PFSK-1 (cell line): Measurements from ENCODE around the gene TGFBRAP1.

Experiments
- FOXP2 ChIP-seq: optimal IDR thresholded peaks from 2 replicates; pipeline ENCODE3; 2011; ENCODE audit warnings: borderline replicate concordance, control low read depth, inconsistent platforms; ENCODE audit not compliant: insufficient read depth; ENCODE audit errors: extremely low read length, extremely low read depth
- SIN3A ChIP-seq: IDR thresholded peaks from 2 replicates; pipeline ENCODE4 v1.6.1; 2012; ENCODE audit warnings: mild to moderate bottlenecking, low read length, moderate library complexity, borderline replicate concordance; ENCODE audit not compliant: insufficient read depth
- TF ChIP-seq, protein P1 (sequence below), 2 experiments: IDR thresholded peaks; 2 replicates each; pipeline versions ENCODE4 v1.6.1 to v1.8.0; 2011 to 2012; ENCODE audit warnings: low read depth in 2 of 2, low read length in 2 of 2, control low read depth in 1 of 2, inconsistent platforms in 1 of 2, mild to moderate bottlenecking in 1 of 2, moderate library complexity in 1 of 2; ENCODE audit not compliant: insufficient read depth in 1 of 2

DNA sequence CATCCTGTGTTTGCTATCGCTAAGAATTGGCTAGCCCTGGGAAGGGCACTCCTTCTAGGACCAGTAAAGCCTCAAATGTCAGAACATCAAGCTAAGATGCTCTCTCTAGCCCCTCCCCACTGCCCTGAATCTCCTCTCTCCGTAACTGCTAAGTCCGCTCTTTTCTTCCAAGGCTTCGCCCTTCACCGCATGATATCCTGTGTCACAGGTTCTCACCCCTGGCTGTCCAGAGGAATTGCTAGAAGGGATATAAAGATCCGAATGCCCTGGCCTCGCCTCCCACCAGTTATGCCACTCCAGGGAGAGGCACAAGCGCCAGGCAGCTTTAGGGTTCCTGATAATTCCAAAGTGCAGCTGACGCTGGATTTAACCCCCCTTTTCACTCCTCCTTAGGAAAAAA lies 105.1 kb downstream of the TGFBRAP1 start:
- TF ChIP-seq FOXP2 (no peak), SIN3A (no peak)
- TF ChIP-seq, protein P1, sequence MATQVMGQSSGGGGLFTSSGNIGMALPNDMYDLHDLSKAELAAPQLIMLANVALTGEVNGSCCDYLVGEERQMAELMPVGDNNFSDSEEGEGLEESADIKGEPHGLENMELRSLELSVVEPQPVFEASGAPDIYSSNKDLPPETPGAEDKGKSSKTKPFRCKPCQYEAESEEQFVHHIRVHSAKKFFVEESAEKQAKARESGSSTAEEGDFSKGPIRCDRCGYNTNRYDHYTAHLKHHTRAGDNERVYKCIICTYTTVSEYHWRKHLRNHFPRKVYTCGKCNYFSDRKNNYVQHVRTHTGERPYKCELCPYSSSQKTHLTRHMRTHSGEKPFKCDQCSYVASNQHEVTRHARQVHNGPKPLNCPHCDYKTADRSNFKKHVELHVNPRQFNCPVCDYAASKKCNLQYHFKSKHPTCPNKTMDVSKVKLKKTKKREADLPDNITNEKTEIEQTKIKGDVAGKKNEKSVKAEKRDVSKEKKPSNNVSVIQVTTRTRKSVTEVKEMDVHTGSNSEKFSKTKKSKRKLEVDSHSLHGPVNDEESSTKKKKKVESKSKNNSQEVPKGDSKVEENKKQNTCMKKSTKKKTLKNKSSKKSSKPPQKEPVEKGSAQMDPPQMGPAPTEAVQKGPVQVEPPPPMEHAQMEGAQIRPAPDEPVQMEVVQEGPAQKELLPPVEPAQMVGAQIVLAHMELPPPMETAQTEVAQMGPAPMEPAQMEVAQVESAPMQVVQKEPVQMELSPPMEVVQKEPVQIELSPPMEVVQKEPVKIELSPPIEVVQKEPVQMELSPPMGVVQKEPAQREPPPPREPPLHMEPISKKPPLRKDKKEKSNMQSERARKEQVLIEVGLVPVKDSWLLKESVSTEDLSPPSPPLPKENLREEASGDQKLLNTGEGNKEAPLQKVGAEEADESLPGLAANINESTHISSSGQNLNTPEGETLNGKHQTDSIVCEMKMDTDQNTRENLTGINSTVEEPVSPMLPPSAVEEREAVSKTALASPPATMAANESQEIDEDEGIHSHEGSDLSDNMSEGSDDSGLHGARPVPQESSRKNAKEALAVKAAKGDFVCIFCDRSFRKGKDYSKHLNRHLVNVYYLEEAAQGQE (IDR thresholded peaks at IDR 0.05; ENCODE audit: insufficient read depth in 1 of 2, low read depth in 2 of 2, low read length in 2 of 2), result no peak
